ENCODE data around the gene DBF4. TPM values are rescaled to one million over a fixed set of nuclear protein-coding genes. Genes with fewer than 3 reads are reported as not detected.
A peak's percentile ranks its signal among the peaks of the same experiment; 100 is the strongest.
"Not testable (repeated sequence)": the region's sequence is repeated elsewhere in the genome, so short reads cannot be mapped to it uniquely, and the experiment has no call there.

DBF4 gene
- total and polyA plus RNA-seq, 3 donors from 2014 or later: 72.5 to 106 (median 85.5) TPM

GRCh38 chr7:87882151-87882937, 6.1 kb downstream of the DBF4 start:
- H3K4me3 ChIP-seq: no peak overlapping the region
- no peaks in the 10 kb centered on the region for H3K9me3 ChIP-seq
- H3K27me3 ChIP-seq: no peaks in the 10 kb centered on the region
- no peaks in the 10 kb centered on the region for H3K4me1 ChIP-seq
- intact Hi-C loops (cut with DNase I; ENCODE audit: low total_unique reads): no loop called here
- TF ChIP-seq POLR2A (IDR thresholded peaks at IDR 0.05): no peak
- TF ChIP-seq, protein P1, sequence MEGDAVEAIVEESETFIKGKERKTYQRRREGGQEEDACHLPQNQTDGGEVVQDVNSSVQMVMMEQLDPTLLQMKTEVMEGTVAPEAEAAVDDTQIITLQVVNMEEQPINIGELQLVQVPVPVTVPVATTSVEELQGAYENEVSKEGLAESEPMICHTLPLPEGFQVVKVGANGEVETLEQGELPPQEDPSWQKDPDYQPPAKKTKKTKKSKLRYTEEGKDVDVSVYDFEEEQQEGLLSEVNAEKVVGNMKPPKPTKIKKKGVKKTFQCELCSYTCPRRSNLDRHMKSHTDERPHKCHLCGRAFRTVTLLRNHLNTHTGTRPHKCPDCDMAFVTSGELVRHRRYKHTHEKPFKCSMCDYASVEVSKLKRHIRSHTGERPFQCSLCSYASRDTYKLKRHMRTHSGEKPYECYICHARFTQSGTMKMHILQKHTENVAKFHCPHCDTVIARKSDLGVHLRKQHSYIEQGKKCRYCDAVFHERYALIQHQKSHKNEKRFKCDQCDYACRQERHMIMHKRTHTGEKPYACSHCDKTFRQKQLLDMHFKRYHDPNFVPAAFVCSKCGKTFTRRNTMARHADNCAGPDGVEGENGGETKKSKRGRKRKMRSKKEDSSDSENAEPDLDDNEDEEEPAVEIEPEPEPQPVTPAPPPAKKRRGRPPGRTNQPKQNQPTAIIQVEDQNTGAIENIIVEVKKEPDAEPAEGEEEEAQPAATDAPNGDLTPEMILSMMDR (IDR thresholded peaks at IDR 0.05): no peak
- no peaks in the 10 kb centered on the region for H3K36me3 ChIP-seq (ENCODE audit: low read depth, missing control alignments)
- 86 to 87% methylated on average over 4 of the region's 4 CpGs for WGBS, 2 donors
- DNase-seq: no peak
- H3K27ac ChIP-seq: no peak overlapping the region

DNA sequence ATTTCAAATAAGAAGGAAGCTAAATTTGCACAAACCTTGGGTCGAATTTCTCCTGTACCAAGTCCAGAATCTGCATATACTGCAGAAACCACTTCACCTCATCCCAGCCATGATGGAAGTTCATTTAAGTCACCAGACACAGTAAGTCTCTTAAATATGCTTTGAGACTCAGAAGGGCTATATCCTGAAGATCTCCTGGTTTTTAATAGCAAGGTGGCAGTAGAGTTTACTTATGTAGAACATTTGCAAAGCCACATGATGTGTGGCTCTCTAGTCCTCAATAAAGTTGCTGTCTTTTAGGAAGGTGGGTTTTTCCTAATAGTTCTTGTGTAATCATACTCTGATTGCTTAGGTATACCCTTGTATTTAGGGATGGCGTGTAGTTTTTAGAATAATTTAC, 8.7 kb downstream of the DBF4 start:
- intact Hi-C loops (cut with DNase I; ENCODE audit: low total_unique reads): no loop called here
- H3K27ac ChIP-seq: no peak overlapping the region
- H3K4me1 ChIP-seq: no peaks in the 10 kb centered on the region
- no peak for TF ChIP-seq POLR2A (IDR thresholded peaks at IDR 0.05)
- TF ChIP-seq, protein P1 (IDR thresholded peaks at IDR 0.05): no peak
- no peaks in the 10 kb centered on the region for H3K36me3 ChIP-seq (ENCODE audit: low read depth, missing control alignments)
- H3K27me3 ChIP-seq: no peaks in the 10 kb centered on the region
- WGBS, 2 donors: 76 to 89% methylated on average over 2 of the region's 2 CpGs
- no peaks in the 10 kb centered on the region for H3K9me3 ChIP-seq
- no peak for DNase-seq
- no peak overlapping the region for H3K4me3 ChIP-seq

- TF ChIP-seq POLR2A (IDR thresholded peaks at IDR 0.05): no peak
- TF ChIP-seq, protein P1 (IDR thresholded peaks at IDR 0.05): peak in 2 of 3 experiments; percentile 12 to 51
- DNase-seq: no peak
- Histone ChIP-seq H3K27ac (no peak overlapping the region), H3K4me1 (no peaks in the 10 kb centered on the region), H3K9me3 (no peaks in the 10 kb centered on the region), H3K4me3 (no peak overlapping the region), H3K27me3 (no peaks in the 10 kb centered on the region), H3K36me3 (ENCODE audit: low read depth, missing control alignments) (no peaks in the 10 kb centered on the region)
- intact Hi-C loops (cut with DNase I; ENCODE audit: low total_unique reads): no loop called here
Measured at GRCh38 chr7:87886875-87887274, 10.6 kb downstream of the DBF4 start.

GRCh38 chr7:87895363-87895762, 19.1 kb downstream of the DBF4 start:
- Histone ChIP-seq H3K36me3 (ENCODE audit: low read depth, missing control alignments) (no peaks in the 10 kb centered on the region), H3K9me3 (no peaks in the 10 kb centered on the region), H3K27ac (no peak overlapping the region), H3K4me1 (no peaks in the 10 kb centered on the region), H3K27me3 (no peaks in the 10 kb centered on the region), H3K4me3 (no peak overlapping the region)
- WGBS, 2 donors: 94% methylated on average over 2 of the region's 2 CpGs
- intact Hi-C loops (cut with DNase I; ENCODE audit: low total_unique reads): no loop called here
- no peak for TF ChIP-seq POLR2A (IDR thresholded peaks at IDR 0.05)
- TF ChIP-seq, protein P1 (IDR thresholded peaks at IDR 0.05): no peak
- DNase-seq: no peak

- intact Hi-C loops (cut with DNase I; ENCODE audit: low total_unique reads): no loop called here
- no peaks in the 10 kb centered on the region for H3K9me3 ChIP-seq
- no peak for TF ChIP-seq POLR2A (IDR thresholded peaks at IDR 0.05)
- TF ChIP-seq, protein P1 (IDR thresholded peaks at IDR 0.05): no peak
- H3K27ac ChIP-seq: no peak overlapping the region
- H3K4me1 ChIP-seq: no peaks in the 10 kb centered on the region
- no peaks in the 10 kb centered on the region for H3K36me3 ChIP-seq (ENCODE audit: low read depth, missing control alignments)
- no peak overlapping the region for H3K4me3 ChIP-seq
- H3K27me3 ChIP-seq: no peaks in the 10 kb centered on the region
- WGBS, 2 donors: 98% methylated on average over 2 of the region's 2 CpGs
- no peak for DNase-seq
Measured at GRCh38 chr7:87899255-87899654, 23.0 kb downstream of the DBF4 start.

GRCh38 chr7:87907136-87907906, 31.0 kb downstream of the DBF4 start:
- H3K27ac ChIP-seq; H3K4me3 ChIP-seq; H3K27me3 ChIP-seq; H3K9me3 ChIP-seq; H3K36me3 ChIP-seq (ENCODE audit: low read depth, missing control alignments); H3K4me1 ChIP-seq; intact Hi-C loops (cut with DNase I; ENCODE audit: low total_unique reads); DNase-seq: not testable (repeated sequence)
- WGBS, 2 donors: 88 to 89% methylated on average over 3 of the region's 3 CpGs

DNA sequence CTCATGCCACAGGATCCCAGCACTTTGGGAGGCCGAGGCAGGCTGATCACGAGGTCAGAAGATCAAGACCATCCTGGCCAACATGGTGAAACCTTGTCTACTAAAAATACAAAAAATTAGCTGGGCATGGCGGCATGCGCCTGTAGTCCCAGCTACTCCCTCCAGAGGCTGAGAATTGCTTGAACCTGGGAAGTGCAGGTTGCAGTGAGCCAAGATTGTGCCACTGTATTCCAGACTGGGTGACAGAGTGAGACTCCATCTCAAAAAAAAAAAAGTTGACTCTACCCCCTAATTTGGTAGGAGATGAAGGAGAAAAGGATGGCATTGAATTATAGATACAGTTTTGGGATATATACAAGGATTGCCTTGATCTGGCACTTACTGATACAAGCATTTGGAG, 32.5 kb downstream of the DBF4 start:
- H3K4me1 ChIP-seq; H3K27ac ChIP-seq; H3K36me3 ChIP-seq (ENCODE audit: low read depth, missing control alignments); H3K4me3 ChIP-seq; H3K9me3 ChIP-seq; intact Hi-C loops (cut with DNase I; ENCODE audit: low total_unique reads); H3K27me3 ChIP-seq; DNase-seq: not testable (repeated sequence)
- WGBS, 2 donors: 97 to 98% methylated on average over 4 of the region's 4 CpGs
